ENCODE data around the gene SOAT1. TPM values are rescaled to one million over a fixed set of nuclear protein-coding genes. Genes with fewer than 3 reads are reported as not detected.
A peak's percentile ranks its signal among the peaks of the same experiment; 100 is the strongest.

Gene SOAT1
- total RNA-seq, 1 donor = 37.6 TPM

- TF ChIP-seq CTCF (IDR thresholded peaks at IDR 0.05; ENCODE audit: insufficient read depth, low read depth, low read length) = no peak
- H3K4me3 ChIP-seq (ENCODE audit: low read depth, low read length) = no peak overlapping the region
- peak; percentile 34 for DNase-seq (ENCODE audit: low read depth)
Observed at GRCh38 chr1:179302070-179302469, 8.5 kb downstream of the SOAT1 start.

DNA sequence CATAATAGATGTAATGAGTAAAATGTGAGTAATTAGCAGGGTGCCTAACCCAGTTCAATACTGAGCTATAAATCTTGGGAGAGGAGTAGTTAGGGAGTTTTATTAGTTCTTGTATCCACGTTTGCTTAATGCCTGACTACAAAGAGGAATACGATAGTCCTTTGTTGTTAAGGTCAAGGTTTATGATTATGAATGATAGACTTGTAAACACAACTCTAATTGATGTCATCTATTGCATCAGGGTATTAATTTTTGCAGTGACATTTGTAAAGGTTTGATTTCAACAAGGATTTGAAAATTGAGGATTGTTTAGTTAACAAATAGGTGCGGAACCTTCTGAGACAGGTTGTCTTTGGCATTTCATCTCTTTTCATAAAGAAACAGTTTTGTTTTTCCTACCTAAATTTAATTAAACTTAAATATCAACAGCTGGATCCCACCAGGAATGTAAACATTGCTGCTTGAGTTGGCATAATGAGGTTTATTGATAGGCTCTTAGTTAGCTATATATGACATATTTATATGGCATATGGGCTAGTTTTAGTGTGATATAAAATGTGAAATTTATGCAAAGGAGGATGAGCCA, 9.7 kb downstream of the SOAT1 start:
- no peak for TF ChIP-seq CTCF (IDR thresholded peaks at IDR 0.05; ENCODE audit: insufficient read depth, low read depth, low read length)
- H3K4me3 ChIP-seq (ENCODE audit: low read depth, low read length) = no peak overlapping the region
- peak; percentile 31 for DNase-seq (ENCODE audit: low read depth)

- TF ChIP-seq CTCF (IDR thresholded peaks at IDR 0.05; ENCODE audit: insufficient read depth, low read depth, low read length) = no peak
- H3K4me3 ChIP-seq (ENCODE audit: low read depth, low read length) = no peak overlapping the region
- peak; percentile 60 for DNase-seq (ENCODE audit: low read depth)
Observed at GRCh38 chr1:179305450-179305849, 11.9 kb downstream of the SOAT1 start.

DNA sequence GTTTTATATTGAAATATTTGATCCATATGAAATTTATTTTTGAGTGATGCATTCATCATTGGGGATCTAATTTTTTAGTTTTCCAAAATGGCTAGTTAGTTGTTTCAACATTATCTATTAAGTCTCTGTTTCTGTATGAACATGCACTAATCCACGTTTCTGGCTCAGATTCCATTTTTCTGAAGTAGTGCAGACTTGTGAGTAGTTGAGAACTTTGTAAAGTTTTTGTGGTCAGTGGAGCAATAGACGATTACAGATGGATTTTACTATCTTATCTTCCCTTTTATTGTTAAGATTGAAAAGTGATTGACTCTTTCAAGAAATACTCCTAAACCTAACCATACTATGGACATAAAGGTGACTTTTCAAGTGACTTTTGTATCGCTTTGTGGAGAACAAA, 16.7 kb downstream of the SOAT1 start:
- H3K4me3 ChIP-seq (ENCODE audit: low read depth, low read length) = no peak overlapping the region
- peak; percentile 96 for DNase-seq (ENCODE audit: low read depth)
- no peak for TF ChIP-seq CTCF (IDR thresholded peaks at IDR 0.05; ENCODE audit: insufficient read depth, low read depth, low read length)

DNA sequence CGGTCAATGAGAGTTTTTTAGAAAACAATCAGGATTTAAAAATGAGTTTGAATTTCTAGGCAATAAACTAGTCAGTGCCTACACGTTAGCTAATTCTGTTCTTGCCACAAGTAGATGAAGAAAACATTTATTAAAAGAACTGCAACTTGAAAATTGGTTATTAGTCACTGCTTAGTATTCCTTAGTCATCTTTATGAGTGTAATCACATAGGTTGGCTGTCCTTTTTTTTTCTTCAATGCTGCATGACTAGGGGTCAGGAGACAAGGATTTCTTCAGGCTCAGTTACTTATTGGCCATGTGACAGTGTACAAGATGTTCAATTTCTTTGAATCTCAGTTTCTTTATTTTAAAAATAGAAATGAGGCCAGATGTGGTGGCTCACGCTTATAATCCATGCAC, 17.1 kb downstream of the SOAT1 start:
- H3K4me3 ChIP-seq (ENCODE audit: low read depth, low read length) = no peak overlapping the region
- no peak for TF ChIP-seq CTCF (IDR thresholded peaks at IDR 0.05; ENCODE audit: insufficient read depth, low read depth, low read length)
- DNase-seq (ENCODE audit: low read depth) = peak; percentile 92

- H3K4me3 ChIP-seq (ENCODE audit: low read depth, low read length) = no peak overlapping the region
- DNase-seq (ENCODE audit: low read depth) = no peak
- no peak for TF ChIP-seq CTCF (IDR thresholded peaks at IDR 0.05; ENCODE audit: insufficient read depth, low read depth, low read length)
Observed at GRCh38 chr1:179311149-179311700, 17.6 kb downstream of the SOAT1 start.

- DNase-seq (ENCODE audit: low read depth) = no peak
- no peak overlapping the region for H3K4me3 ChIP-seq (ENCODE audit: low read depth, low read length)
- no peak for TF ChIP-seq CTCF (IDR thresholded peaks at IDR 0.05; ENCODE audit: insufficient read depth, low read depth, low read length)
Observed at GRCh38 chr1:179313004-179313403, 19.4 kb downstream of the SOAT1 start.
